ENCODE measurements around the gene DBNDD2. TPM values are rescaled to one million over a fixed set of nuclear protein-coding genes. Genes with fewer than 3 reads are reported as not detected.

DBNDD2 gene
- total and polyA plus RNA-seq, 2 donors from 2014 or later: 50.7 to 51.5 TPM

DNA sequence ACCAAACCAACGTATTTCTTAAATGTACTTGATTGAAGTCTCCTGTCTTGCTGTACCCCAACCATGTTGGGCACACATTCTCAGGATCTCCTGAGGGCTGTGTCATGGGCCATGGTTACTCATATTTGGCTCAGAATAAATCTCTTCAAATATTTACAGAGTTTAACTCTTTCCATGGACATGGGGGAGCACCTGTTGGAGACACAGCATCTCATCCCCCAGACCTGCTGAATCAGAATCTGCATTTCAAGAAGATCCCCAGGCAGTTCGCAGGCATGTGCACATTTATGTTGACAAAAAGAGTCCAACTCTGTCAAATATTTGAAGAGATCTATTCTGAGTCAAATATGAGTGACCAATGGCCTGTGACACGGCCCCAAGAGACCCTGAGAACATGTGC lies 32.3 kb downstream of the DBNDD2 start:
- intact Hi-C loops (cut with DNase I): no loop called here

GRCh38 chr20:45440891-45441685 lies 33.0 kb downstream of the DBNDD2 start:
- FAIRE-seq: no peak
- Histone ChIP-seq H3K4me1 (ENCODE audit: control insufficient read depth in 2 of 3, insufficient read depth in 2 of 3, low read depth in 1 of 3, low read length in 3 of 3) (no peaks in the 10 kb centered on the region), H3K9ac (ENCODE audit: low read length in 3 of 3) (no peak overlapping the region), H3K27ac (ENCODE audit: low read depth in 2 of 2, low read length in 2 of 2) (no peak overlapping the region), H3K27me3 (ENCODE audit: control insufficient read depth, insufficient read depth, low read length) (no peaks in the 10 kb centered on the region), H3K4me3 (ENCODE audit: low read length in 3 of 3) (no peak overlapping the region), H3K9me3 (ENCODE audit: control insufficient read depth in 2 of 3, insufficient read depth in 1 of 3, low read length in 3 of 3) (no peaks in the 10 kb centered on the region), H3K36me3 (ENCODE audit: control insufficient read depth in 2 of 3, insufficient read depth in 3 of 3, low read length in 3 of 3) (no peaks in the 10 kb centered on the region)
- DNase-seq: peak in 3 of 5 donors; percentile 53 to 73 (median 72)
- intact Hi-C loops (cut with DNase I): no loop called here
- no peak for TF ChIP-seq CTCF (IDR thresholded peaks at IDR 0.05; ENCODE audit: borderline replicate concordance, extremely low read depth, insufficient read depth)

More for the DNA sequence above, 32.3 kb downstream of the DBNDD2 start:
- no peak overlapping the region for H3K27ac ChIP-seq (ENCODE audit: low read depth in 2 of 2, low read length in 2 of 2)
- no peaks in the 10 kb centered on the region for H3K27me3 ChIP-seq (ENCODE audit: control insufficient read depth, insufficient read depth, low read length)
- DNase-seq (no peak), FAIRE-seq (no peak)
- H3K9me3 ChIP-seq (ENCODE audit: control insufficient read depth in 2 of 3, insufficient read depth in 1 of 3, low read length in 3 of 3): no peaks in the 10 kb centered on the region
- TF ChIP-seq CTCF (IDR thresholded peaks at IDR 0.05; ENCODE audit: borderline replicate concordance, extremely low read depth, insufficient read depth): no peak
- no peaks in the 10 kb centered on the region for H3K4me1 ChIP-seq (ENCODE audit: control insufficient read depth in 2 of 3, insufficient read depth in 2 of 3, low read depth in 1 of 3, low read length in 3 of 3)
- H3K4me3 ChIP-seq (ENCODE audit: low read length in 3 of 3): no peak overlapping the region
- no peak overlapping the region for H3K9ac ChIP-seq (ENCODE audit: low read length in 3 of 3)
- H3K36me3 ChIP-seq (ENCODE audit: control insufficient read depth in 2 of 3, insufficient read depth in 3 of 3, low read length in 3 of 3): no peaks in the 10 kb centered on the region

- Histone ChIP-seq H3K9ac (ENCODE audit: low read length in 3 of 3) (no peak overlapping the region), H3K9me3 (ENCODE audit: control insufficient read depth in 2 of 3, insufficient read depth in 1 of 3, low read length in 3 of 3) (no peaks in the 10 kb centered on the region), H3K4me1 (ENCODE audit: control insufficient read depth in 2 of 3, insufficient read depth in 2 of 3, low read depth in 1 of 3, low read length in 3 of 3) (no peaks in the 10 kb centered on the region), H3K36me3 (ENCODE audit: control insufficient read depth in 2 of 3, insufficient read depth in 3 of 3, low read length in 3 of 3) (no peaks in the 10 kb centered on the region), H3K27me3 (ENCODE audit: control insufficient read depth, insufficient read depth, low read length) (no peaks in the 10 kb centered on the region), H3K4me3 (ENCODE audit: low read length in 3 of 3) (no peak overlapping the region), H3K27ac (ENCODE audit: low read depth in 2 of 2, low read length in 2 of 2) (no peak overlapping the region)
- TF ChIP-seq CTCF (IDR thresholded peaks at IDR 0.05; ENCODE audit: borderline replicate concordance, extremely low read depth, insufficient read depth): no peak
- peak in 1 of 5 donors; percentile 36 for DNase-seq
- intact Hi-C loops (cut with DNase I): no loop called here
- no peak for FAIRE-seq
These were observed 33.7 kb downstream of the DBNDD2 start for GRCh38 chr20:45441746-45442145.

Measured in kidney (tissue), 14 donors.